HG02870 (cell line): ENCODE measurements around the gene IL17C.
"Not testable (repeated sequence)": the region's sequence is repeated elsewhere in the genome, so short reads cannot be mapped to it uniquely, and the experiment has no call there.

Source experiments
- ATAC-seq: cut with Tn5 transposase; IDR thresholded peaks from one replicate; pipeline ENCODE4 v1.9.1; 2021; ENCODE audit warnings: mild to moderate bottlenecking, moderate library complexity; ENCODE audit not compliant: unreplicated experiment

IL17C gene

DNA sequence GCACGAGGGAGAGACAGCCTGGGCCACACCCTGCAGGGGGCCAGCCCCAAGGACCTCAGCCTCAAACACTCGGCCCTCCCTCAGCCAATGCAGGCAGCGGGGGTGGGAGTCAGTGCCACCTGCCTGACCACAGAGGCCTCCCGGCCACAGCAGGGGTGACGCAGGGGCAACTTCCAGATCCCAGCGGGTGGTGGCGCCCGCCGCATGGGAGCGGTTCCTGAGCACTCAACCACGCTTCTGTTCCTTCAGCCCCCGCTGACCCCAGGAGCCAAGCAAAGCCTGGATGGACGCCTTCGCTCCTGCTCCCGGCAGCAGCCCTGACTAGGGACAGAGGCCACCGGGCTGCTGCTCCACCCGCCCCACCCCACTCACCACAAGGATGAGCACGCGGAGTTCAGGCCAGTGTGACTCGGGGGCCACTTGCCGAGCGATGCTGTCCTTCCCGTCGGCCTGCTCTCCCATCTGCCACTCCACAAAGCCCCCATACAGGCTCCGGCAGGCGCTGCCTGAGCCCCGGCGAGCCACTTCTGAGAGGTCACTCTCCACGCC is 17.4 kb downstream of the IL17C start:
- ATAC-seq, result no peak

GRCh38 chr16:88656291-88656980 is 18.1 kb downstream of the IL17C start:
- no peak for ATAC-seq

DNA sequence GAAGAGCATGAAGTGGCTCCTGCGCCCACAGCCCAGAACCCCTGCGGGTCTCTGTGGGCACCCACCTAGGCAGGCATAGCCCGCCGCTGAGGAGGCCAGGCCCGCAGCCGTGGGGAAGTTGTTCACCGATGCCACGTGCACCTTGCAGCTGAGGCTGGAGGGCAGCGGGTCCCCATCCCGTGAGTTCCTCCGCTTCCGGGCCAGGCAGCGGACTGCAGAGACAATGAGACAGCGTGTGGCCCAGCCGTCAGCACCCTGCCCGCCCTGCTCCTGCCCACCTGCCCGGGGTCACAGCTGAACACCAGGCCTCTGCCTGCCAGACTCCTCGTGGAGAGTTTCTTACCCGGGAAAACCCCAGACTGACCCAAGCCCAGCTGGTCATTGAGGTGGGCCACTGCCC is 19.0 kb downstream of the IL17C start:
- no peak for ATAC-seq

DNA sequence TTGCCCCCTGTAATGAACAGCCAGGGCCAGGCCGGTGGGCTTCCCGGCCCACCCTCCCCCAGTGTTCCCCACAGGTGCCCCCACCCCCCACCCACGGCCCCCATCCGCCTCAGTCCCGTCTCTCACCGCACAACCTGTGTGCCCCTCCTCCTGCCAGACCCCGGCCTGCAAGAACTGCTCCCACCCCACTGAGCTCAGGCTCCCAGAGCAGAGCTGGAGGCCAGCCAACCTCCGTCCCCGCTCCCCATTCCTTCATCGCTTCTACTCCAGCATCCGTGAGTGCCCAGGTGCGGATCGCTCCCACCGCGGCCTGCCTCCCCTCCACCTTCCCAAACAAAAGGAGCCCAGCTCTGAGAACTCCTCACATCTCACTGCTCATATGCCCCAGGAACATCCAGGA is 20.3 kb downstream of the IL17C start:
- no peak for ATAC-seq

- no peak for ATAC-seq
Measured at GRCh38 chr16:88659160-88659559, 20.8 kb downstream of the IL17C start.

DNA sequence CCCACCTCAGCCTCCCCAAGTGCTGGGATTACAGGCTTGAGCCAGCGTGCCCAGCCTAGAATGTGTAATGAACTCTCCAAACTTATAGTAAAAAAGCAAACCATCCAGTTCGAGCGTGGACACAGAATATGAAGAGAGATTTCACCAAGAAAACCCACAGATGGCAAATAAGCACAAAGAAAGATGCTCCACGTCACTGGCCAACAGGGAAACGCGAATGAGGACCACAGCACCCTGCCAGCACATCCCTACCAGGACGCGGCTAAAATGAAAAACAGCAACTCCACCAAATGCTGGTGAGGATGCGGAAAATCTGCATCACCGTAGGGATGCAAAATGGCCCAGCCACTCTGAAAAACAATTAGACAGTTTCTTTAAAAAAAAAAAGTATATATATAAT is 23.1 kb downstream of the IL17C start:
- no peak for ATAC-seq

DNA sequence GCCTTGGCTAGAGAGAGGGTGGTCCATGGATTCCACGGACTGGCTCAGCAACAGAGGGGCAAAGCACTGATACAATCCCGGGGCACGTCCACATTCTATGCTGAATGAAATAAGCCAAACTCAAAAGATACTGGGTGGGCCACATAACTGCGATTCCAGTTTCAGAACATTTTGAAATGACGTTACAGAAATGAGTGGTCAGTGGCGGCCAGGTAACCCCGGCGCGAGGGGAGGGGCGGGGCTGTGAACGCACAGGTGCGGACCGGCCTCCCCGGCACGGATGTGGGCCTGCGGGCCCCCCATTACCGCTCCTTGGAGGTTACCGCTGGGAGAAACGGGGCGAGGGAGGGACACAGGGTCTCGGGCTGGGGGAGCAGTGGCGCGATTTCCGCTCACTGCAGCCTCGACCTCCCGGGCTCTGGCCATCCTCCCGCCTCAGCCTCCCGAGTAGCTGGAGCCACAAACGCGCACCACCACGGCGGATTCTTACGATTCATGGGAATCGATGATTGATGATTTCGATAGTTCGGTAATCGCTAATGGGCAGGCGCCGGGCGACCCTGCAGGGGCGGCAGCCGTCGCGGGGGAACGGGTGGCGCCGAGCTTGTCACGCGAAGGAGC is 24.0 kb downstream of the IL17C start:
- no peak for ATAC-seq

DNA sequence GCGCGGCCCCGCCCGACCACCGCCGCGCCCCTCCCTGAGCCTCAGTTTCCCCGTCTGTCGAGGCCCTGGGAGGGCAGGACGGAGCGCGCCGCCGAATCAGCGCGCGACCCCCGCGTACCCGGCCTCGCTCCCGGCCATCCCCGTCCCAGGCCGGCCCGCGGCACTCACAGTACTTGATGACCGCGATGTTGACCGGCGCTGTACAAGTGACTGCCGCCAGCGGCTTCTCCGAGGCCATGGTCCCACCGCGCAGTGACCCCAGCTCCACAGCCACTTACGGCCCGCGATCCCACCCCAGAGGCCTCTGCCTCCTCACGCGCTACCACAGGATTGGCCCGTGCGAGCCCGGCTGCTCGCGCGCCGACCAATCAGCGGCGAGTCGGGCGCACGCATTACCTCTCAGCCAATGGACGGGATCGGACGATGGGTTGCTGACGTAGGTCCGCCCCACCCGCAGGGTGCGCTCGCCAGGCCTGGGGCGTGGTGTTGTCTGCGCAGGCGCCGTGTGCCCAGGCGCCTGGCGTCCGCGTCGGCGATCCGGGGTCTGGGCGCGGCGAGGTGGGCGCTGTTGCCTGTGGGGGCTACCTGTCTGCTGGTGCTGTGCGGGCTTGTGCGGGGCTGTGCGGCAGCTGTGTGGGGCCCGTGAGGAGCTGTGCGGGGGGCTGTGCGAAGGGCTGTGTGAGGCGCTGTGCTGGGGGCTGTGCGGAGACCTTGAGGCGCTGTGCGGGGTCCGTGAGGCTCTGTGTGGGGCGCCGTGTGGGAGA is 24.7 kb downstream of the IL17C start, which contains the start of gene MVD:
MVD (minus strand) TSS at position 249 of the 764 bp plus-strand sequence; CDS start at position 238, 11 bp downstream.
- ATAC-seq, result peak; percentile 91

DNA sequence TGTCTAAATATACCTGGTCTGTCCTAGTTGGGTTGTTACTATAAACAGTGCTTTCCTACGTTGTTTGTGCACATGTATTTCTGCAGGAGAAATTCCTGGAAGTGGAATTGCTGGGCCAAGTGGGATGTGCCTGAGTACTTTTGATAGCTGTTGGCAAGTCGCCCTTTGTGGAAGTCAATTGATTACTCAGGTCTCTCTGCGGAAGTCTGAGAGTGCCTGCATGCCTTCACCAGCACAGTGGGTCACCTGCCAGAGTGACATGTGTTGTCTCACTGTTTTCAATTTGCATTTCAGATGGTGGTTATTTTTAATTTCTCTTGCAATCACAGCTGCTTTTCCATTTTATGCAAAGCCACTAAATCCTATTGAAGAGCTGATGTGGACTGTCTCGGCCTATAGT is 26.8 kb downstream of the IL17C start:
- no peak for ATAC-seq

GRCh38 chr16:88665570-88665969 is 27.2 kb downstream of the IL17C start:
- ATAC-seq, result no peak

DNA sequence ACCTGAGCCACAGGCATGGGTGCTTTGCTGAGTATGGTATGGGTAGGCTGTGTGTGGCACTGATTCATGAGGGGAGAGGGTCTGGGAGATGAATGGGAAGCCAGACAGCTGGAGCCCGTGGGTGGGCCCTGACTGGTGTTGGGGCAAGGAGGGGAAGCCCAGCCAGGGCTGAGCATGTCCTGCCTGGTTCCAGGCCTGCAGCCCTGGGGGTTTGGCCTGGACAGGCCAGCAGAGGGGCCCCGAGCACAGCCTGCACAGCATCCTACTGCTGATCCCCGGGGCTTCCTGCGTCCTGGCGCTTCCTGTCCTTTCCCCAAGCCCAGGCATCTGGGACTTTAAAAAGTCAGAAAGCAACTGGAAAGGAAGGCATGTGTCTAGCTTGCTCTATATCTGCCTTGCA is 29.1 kb downstream of the IL17C start:
- no peak for ATAC-seq

- not testable (repeated sequence) for ATAC-seq
Measured at GRCh38 chr16:88669493-88669892, 31.1 kb downstream of the IL17C start.

- ATAC-seq, result no peak
Measured at GRCh38 chr16:88669980-88670379, 31.6 kb downstream of the IL17C start.

GRCh38 chr16:88671806-88672205 is 33.4 kb downstream of the IL17C start:
- no peak for ATAC-seq

GRCh38 chr16:88672776-88673175 is 34.4 kb downstream of the IL17C start:
- ATAC-seq, result no peak

DNA sequence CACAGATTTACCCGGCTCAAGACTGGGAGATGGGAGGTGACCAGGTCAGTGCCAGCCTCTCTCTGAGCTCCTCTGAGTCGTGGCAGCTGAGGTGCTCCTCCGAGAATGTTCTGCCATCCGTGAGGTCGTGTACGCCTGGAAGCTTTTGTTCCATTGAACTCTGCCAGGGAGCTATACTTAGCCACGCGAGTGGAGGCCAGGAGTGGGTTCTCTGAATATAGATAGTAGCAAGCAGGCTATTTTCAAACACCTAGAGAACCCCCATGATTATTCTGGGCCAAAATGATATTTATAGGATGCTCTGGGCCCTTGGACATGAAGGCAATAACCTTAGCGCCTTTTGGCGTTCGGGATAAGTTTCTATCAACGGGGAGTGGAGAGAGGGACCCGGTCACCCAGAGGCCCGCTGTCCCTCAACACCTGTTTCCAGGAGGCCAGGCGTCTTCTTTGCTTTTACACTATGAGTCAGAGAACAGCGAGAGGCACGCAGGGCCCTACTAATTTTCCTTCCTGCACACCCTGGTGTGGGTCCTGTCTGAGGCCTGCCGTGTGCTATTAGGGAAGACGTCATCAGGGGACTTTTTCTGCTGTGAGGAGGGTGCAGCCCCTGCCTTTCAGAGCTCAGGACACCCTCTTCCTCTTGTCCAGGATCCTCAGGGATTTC is 35.5 kb downstream of the IL17C start:
- peak; percentile 83 for ATAC-seq

DNA sequence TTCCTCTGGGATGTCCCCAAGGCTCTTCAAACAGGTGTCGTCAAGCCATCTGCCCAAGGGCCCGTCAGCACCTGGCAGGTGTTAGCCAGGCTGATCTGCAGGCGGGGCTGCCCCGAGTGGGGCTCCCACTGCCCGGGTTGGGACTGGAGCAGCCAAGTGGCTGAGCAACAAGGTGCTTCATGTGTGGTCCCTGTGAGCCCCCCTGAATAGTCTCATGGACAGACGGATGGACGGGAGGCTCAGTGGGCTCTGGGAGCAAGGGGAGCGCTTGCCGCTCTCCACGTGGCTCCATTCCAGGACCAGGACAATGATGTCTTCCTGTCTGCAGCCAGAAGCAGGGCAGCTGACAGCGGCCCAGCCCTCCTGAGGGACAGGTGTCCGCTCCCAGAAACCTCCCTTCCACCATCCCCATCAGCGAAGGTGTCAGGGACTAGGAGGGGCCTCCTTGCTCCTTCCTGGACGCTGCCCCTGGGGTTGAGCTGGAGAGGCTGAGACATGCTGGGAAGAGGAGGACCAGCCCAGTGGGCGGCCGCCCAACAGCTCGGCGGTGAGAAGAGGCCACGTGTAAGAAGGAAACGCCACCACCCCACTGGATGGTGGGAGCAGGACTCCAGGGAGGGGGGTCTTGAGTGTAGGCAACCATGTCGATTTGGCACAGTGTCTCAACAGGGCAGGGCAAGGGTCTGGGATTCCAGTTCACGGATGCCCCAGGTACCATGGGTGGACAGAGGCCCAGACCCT is 38.3 kb downstream of the IL17C start:
- ATAC-seq, result no peak

- ATAC-seq, result no peak
Measured at GRCh38 chr16:88677721-88678120, 39.3 kb downstream of the IL17C start.

- ATAC-seq, result no peak
Measured at GRCh38 chr16:88678224-88678979, 40.0 kb downstream of the IL17C start.
